ENCODE data around the gene SPTBN4. TPM values are rescaled to one million over a fixed set of nuclear protein-coding genes. Genes with fewer than 3 reads are reported as not detected.
"Not testable (repeated sequence)": the region's sequence is repeated elsewhere in the genome, so short reads cannot be mapped to it uniquely, and the experiment has no call there.

SPTBN4 gene
- total RNA-seq, 1 experiment from 2014 or later = 4.5 TPM

GRCh38 chr19:40521900-40522299 is 55.1 kb downstream of the SPTBN4 start:
- in situ Hi-C loops (cut with HindIII; ENCODE audit: low sequenced_read_pairs); DNase-seq (ENCODE audit: low spot score): not testable (repeated sequence)

DNA sequence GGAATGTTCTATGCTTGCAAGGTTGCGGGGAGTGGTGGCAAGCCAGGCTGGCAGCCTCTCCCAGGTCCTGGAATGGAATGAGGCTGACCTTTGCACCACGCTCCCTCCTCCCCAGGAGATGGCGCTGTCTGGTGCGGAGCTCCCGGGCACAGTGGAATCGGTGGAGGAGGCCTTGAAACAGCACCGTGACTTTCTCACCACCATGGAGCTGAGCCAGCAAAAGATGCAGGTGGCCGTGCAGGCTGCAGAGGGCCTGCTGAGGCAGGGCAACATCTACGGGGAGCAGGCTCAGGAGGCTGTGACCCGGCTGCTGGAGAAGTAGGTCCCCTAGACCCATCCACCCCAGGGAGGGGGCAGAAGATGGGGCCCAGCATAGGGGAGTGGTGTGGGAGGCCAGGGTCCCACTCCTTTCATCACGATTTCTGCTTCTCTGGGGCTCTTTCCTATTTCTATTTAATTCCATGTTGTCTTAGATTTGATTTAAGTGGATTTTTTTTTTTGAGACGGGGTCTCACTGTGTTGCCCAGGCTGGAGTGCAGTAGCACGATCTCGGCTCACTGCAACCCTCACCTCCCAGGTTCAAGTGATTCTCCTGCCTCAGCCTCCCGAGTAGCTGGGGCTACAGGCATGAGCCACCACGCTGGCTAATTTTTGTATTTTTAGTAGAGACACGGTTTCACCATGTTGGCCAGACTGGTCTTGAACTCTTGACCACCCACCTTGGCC is 56.7 kb downstream of the SPTBN4 start:
- in situ Hi-C loops (cut with HindIII; ENCODE audit: low sequenced_read_pairs) = no loop called here
- peak; percentile 72 for DNase-seq (ENCODE audit: low spot score)

GRCh38 chr19:40524133-40524549 is 57.3 kb downstream of the SPTBN4 start:
- in situ Hi-C loops (cut with HindIII; ENCODE audit: low sequenced_read_pairs) = no loop called here

GRCh38 chr19:40524655-40525054 is 57.9 kb downstream of the SPTBN4 start:
- no peak for DNase-seq (ENCODE audit: low spot score)
- in situ Hi-C loops (cut with HindIII; ENCODE audit: low sequenced_read_pairs) = no loop called here

More at GRCh38 chr19:40524133-40524549, 57.3 kb downstream of the SPTBN4 start:
- DNase-seq (ENCODE audit: low spot score) = no peak

- DNase-seq (ENCODE audit: low spot score) = no peak
- in situ Hi-C loops (cut with HindIII; ENCODE audit: low sequenced_read_pairs) = no loop called here
These were observed 58.6 kb downstream of the SPTBN4 start for GRCh38 chr19:40525234-40526051.

GRCh38 chr19:40528078-40528477 is 61.3 kb downstream of the SPTBN4 start:
- no peak for DNase-seq (ENCODE audit: low spot score)
- in situ Hi-C loops (cut with HindIII; ENCODE audit: low sequenced_read_pairs) = no loop called here

GRCh38 chr19:40528533-40529092 is 61.8 kb downstream of the SPTBN4 start:
- in situ Hi-C loops (cut with HindIII; ENCODE audit: low sequenced_read_pairs) = no loop called here
- DNase-seq (ENCODE audit: low spot score) = no peak

DNA sequence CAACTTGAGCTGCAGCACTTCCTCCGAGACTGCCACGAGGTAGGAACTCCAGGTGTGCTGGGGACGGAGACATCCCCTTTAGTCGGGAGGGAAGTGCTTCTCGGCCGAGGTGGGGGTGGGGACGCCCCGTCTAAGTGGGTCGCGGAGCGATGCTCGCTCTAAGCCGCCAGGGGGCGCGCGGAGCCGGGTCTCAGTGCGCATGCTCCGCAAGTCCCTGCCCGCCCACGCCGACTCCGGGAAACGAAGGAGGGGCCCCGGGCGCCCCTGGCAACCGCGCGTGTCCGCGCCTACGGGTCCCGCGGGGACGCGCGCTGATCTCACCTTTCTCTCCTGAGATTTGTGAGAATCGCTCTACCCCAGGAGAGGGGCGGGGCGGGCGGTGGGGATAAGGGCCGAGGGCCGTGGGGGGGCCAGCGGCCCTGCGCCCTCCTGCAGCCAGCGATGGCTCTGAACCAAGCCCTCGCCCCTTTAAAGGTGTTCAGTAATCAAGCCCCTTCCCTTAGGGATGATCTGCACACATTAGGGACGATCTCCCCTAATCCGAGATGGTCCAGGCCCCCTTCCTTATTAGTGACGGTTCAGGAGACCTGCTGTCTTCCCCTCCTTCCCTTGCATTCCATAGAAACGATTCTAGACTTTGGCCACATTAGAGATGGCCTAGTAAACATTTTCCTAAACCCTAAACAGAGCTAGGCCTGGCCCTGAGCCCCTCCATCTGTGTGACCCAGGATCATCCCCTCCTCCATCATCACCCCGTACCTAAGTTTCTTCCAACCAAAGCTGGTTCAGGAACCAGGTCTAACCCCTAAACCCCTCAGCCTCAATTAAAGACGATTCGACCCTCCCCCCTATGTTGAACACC is 62.5 kb downstream of the SPTBN4 start:
- in situ Hi-C loops (cut with HindIII; ENCODE audit: low sequenced_read_pairs) = no loop called here
- DNase-seq (ENCODE audit: low spot score) = peak; percentile 91

GRCh38 chr19:40530091-40530901 is 63.5 kb downstream of the SPTBN4 start:
- in situ Hi-C loops (cut with HindIII; ENCODE audit: low sequenced_read_pairs) = no loop called here
- DNase-seq (ENCODE audit: low spot score) = peak; percentile 42

DNA sequence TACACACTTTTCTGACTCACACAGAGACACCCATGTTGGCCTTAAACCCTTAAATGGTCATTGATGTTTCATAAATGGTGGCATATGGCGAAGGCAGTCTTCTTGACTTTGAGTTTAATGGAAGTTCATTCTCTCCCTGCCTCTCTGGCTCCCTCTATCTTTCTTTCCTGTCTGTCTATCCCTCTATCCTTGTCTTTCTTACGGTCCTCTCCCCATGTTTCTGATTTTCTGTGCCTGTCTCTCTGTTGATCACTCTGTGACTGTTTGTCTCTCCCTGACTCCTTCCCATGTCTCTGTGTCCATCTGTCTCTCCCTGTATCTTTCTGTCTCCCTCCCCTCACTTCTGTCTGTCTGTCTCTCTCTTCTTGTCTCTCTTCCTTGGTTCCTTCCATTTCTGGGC is 66.7 kb downstream of the SPTBN4 start:
- in situ Hi-C loops (cut with HindIII; ENCODE audit: low sequenced_read_pairs) = no loop called here
- DNase-seq (ENCODE audit: low spot score) = no peak

- DNase-seq (ENCODE audit: low spot score) = no peak
- in situ Hi-C loops (cut with HindIII; ENCODE audit: low sequenced_read_pairs) = no loop called here
These were observed 67.3 kb downstream of the SPTBN4 start for GRCh38 chr19:40534148-40534547.

GRCh38 chr19:40539070-40539469 is 72.3 kb downstream of the SPTBN4 start:
- DNase-seq (ENCODE audit: low spot score) = peak; percentile 32
- in situ Hi-C loops (cut with HindIII; ENCODE audit: low sequenced_read_pairs) = loop anchor here (5.0 kb wide), 1 partner anchor 58 kb away; no protein-coding TSS in a partner anchor

DNA sequence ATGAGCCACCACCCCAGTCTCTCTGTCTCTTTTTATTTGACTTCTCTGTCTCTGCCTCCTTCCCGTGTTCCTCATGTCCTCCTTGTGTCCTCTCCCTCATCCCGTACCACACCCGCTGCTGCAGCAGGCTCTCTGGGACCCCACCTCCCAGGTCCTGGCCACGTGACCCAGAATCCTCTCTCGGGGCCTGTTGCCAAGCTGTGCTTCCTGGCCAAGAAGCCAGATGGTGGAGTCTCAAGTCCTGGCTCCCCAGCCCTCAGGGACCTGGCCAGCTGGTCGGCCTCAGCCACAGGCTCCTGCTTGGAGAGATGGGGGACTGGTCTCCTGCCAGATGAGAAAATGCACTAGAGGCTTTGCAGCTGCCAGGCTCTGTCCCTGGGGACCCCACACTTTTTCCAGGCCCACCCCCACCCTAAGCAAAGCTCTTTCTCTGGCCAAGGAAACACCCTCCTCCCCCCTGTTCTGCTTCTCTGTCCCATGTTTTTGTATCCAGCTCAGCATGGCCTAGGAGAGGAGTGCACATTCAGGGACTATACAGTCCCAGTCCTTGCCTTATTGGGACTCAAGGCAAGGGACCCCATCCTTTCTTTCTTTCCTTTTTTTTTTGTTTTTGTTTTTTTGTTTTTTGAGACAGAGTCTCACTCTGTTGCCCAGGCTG is 75.5 kb downstream of the SPTBN4 start:
- in situ Hi-C loops (cut with HindIII; ENCODE audit: low sequenced_read_pairs) = no loop called here
- DNase-seq (ENCODE audit: low spot score) = peak; percentile 88

GRCh38 chr19:40543029-40543597 is 76.3 kb downstream of the SPTBN4 start:
- in situ Hi-C loops (cut with HindIII; ENCODE audit: low sequenced_read_pairs) = no loop called here
- no peak for DNase-seq (ENCODE audit: low spot score)

GRCh38 chr19:40546153-40546841 is 79.5 kb downstream of the SPTBN4 start:
- in situ Hi-C loops (cut with HindIII; ENCODE audit: low sequenced_read_pairs); DNase-seq (ENCODE audit: low spot score): not testable (repeated sequence)

DNA sequence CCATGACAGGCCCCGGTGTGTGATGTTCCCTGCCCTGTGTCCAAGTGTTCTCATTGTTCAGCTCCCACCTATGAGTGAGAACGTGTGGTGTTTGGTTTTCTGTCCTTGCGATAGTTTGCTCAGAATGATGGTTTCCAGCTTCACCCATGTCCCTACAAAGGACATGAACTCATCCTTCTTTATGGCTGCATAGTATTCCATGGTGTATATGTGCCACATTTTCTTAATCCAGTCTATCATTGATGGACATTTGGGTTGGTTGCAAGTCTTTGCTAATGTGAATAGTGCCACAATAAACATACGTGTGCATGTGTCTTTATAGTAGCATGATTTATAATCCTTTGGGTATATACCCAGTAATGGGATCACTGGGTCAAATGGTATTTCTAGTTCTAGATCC is 80.4 kb downstream of the SPTBN4 start:
- DNase-seq (ENCODE audit: low spot score) = not testable (repeated sequence)

GRCh38 chr19:40547836-40548235 is 81.0 kb downstream of the SPTBN4 start:
- in situ Hi-C loops (cut with HindIII; ENCODE audit: low sequenced_read_pairs) = no loop called here
- no peak for DNase-seq (ENCODE audit: low spot score)

More for the DNA sequence above, 80.4 kb downstream of the SPTBN4 start:
- in situ Hi-C loops (cut with HindIII; ENCODE audit: low sequenced_read_pairs) = not testable (repeated sequence)

Data from G401 (cell line).